Ureter (tissue), 1 donor: ENCODE results near the gene SGPP1. TPM values are rescaled to one million over a fixed set of nuclear protein-coding genes. Genes with fewer than 3 reads are reported as not detected.
"Not testable (repeated sequence)": the region's sequence is repeated elsewhere in the genome, so short reads cannot be mapped to it uniquely, and the experiment has no call there.

Experiments used
- DNase-seq: peaks from one replicate; pipeline ENCODE4 v3.0.0-alpha.2; 2020; ENCODE audit warnings: low spot score
- total RNA-seq: library from RNA; stranded (reverse); gene quantifications from one replicate; pipeline ENCODE4 v1.2.4, GENCODE V29; 2023
- donor health status: DM: yes; HTN: yes; CAD: no.

SGPP1 gene
- total RNA-seq = 14.5 TPM

GRCh38 chr14:63727736-63728728, at the start of gene SGPP1:
Gene SGPP1 (minus strand): TSS chr14:63728065. CDS start chr14:63727944, 121 bp downstream.
- peak; percentile 75 for DNase-seq

- no peak for DNase-seq
Observed at GRCh38 chr14:63777024-63777423, 49.2 kb upstream of the SGPP1 start.

DNA sequence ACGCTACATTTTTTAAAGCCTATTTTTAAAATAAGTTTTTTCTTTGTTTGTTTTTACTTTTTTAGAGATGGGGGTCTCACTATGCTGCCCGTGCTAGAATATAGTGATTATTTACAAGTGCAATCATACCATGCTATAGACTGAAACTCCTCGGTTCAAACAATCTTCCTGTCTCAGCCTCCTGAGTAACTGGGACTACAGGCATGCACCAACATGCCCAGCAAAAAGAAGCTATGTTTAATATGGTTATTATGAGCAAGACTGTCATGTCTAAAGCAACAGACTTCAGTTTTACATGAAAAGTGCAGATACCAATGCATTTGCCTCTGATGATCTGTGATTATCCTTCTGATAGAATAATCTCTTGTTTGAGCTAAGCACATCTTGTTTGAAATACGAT, 45.6 kb upstream of the SGPP1 start:
- DNase-seq = no peak

- DNase-seq = no peak
Observed at GRCh38 chr14:63770187-63770807, 42.4 kb upstream of the SGPP1 start.

DNA sequence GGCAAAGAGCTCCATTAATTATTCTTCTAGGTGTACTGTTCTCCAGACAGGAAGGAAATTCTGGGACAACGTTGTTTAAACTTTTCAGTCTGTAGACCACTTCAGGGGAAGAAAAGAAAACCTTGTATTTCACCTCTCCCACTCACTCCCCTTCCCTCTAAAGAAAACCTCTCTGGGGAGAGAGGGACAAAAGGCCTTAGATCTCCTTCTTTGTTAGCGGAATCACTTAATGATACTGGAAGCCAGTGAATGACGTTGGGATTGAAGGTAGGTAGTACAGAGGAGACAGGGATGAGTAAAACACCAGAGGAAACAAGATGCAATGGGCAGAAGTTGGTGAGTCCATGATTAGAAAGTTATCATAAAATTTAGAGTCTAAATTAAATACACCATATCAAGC, 38.7 kb upstream of the SGPP1 start:
- no peak for DNase-seq

- DNase-seq = no peak
Observed at GRCh38 chr14:63764620-63765139, 36.8 kb upstream of the SGPP1 start.

DNA sequence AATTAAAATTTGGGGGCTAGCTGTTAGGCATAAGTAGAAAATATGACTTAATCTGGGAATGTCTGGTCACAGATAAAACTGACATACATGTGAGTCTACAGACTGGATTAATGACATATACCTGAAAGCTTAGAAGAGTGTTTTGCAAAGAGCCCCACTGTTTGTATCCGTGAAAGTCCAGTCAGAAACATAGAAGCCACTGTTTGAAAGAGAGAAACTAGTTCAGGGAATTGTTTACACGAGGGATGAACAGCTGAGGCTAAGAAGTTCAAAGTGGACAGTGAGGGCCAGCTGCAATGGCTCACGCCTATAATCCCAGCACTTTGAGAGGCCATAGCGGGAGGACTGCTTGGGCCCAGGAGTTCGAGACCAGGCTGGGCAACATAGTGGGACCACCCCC, 36.2 kb upstream of the SGPP1 start:
- no peak for DNase-seq

GRCh38 chr14:63761351-63762117, 33.7 kb upstream of the SGPP1 start:
- DNase-seq = no peak

- no peak for DNase-seq
Observed at GRCh38 chr14:63760014-63760413, 32.1 kb upstream of the SGPP1 start.

GRCh38 chr14:63759456-63759855, 31.6 kb upstream of the SGPP1 start:
- no peak for DNase-seq

- DNase-seq = no peak
Observed at GRCh38 chr14:63757211-63757610, 29.3 kb upstream of the SGPP1 start.

DNA sequence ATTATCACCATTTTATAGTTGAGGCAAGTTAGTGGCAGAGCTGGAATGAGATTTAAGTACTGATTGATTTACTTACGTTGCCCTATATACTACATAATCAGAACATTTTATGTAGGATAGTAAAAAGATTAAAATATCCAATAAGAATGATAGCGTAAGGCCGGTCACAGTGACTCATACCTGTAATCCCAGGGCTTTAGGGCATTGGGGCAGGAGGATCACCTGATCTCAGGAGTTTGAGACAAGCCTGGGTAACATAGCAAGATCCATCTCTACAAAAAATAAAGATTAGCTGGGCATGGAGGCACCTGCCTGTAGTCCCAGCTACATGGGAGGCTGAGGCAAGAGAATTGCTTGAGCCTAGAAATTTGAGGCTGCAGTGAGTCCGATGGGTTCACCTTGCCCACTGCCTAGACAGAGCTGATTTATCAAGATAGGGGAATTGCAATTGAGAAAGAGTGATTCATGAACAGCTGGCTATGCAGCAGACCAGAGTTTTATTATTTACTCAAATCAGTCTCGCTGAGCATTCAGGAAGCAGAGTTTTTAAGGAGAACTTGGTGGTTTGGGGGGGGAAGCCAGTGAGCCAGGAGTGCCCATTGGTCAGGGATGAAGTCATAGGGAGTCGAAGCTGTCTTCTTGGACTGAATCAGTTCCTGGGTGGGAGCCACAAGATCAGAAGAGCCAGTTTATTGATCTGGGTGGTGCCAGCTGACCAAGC, 24.7 kb upstream of the SGPP1 start:
- peak; percentile 55 for DNase-seq

DNA sequence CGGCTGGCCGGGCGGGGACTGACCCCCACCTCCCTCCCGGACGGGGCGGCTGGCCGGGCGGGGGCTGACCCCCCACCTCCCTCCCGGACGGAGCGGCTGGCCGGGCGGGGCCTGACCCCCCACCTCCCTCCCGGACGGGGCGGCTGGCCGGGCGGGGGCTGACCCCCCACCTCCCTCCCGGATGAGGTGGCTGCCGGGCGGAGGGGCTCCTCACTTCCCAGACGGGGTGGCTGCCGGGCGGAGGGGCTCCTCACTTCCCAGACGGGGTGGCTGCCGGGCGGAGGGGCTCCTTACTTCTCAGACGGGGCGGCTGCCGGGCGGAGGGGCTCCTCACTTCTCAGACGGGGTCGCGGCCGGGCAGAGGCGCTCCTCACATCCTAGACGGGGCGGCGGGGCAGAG, 23.2 kb upstream of the SGPP1 start:
- DNase-seq = not testable (repeated sequence)

DNA sequence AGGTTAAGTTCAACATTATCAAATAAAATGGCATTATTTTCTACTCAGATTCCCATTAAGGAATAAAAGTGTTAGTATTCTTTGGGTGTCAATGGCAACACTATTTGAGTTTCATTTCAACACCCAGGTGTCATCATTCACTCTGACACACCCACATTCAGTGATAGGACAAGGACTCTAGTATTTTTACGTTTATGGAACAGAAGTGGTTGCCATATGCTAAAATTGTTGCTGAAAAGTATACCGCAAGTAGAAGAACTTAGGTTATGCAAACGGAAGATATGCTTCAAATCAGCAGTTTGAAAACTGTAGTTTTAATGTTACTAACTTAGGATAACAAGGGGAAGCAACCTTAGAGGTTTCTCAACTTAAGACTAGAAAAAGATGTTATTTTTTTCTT, 20.0 kb upstream of the SGPP1 start:
- no peak for DNase-seq

DNA sequence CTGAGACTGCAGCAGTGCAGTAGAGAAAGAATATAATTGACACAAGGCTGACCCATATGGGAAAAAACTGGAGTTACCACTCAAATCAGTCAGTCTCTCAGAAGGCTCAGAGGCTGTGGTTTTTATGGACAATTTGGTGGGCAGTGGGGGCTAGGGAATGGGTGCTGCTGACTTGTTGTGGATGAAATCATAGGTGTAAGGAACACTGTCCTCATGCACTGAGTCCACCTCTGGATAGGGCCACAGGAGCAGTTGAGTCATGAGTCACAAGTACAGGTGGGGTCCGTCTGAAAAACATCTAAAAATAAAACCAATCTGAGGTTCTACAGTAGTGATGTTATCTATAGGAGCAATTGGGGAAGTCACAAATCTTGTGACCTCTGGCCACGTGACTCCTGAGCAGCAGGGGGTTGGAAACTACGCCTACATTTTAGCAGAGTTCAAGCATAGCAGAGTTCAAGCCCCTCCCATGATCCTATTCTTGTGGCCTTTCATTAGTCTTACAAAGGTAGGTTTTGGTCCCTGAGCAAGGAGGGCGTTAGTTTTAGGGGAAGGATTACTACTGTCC, 18.1 kb upstream of the SGPP1 start:
- no peak for DNase-seq

DNA sequence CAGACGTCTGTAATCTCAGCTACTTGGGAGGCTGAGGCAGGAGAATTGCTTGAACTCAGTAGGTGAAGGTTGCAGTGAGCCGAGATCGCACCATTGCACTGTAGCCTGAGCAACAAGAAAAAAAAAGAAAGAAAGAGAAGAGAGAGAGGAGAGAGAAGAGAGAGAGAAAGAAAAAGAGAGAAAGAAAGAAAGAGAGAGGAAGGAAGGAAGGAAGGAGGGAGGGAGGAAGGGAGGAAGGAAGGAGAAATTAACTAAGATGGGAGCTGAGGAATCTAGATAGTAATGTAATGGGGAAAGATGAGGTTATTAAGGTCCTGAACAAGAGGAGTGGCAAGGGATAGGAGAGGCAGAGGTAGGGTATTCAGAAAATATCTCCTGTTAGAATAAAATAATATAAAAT, 17.4 kb upstream of the SGPP1 start:
- DNase-seq = no peak

GRCh38 chr14:63737582-63738006, 9.7 kb upstream of the SGPP1 start:
- DNase-seq = no peak

DNA sequence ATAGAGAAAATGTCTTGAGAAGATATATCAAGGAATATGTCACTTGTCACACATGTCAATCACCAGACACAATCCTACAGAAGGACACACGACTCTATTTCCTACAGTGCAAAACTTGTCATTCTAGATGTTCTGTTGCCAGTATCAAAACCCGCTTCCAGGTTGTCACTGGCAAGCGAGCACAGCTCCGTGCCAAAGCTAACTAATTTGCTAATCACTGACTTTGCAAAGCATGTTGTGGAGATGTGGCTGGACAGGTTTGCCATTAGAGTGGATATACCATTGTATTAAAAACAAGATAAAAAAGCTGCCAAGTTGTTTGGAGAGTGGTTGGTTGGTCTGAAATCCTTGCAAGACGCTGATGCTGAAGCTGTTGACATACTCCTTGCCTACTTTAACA, 7.9 kb upstream of the SGPP1 start:
- no peak for DNase-seq

- DNase-seq = no peak
Observed at GRCh38 chr14:63730659-63731058, 2.8 kb upstream of the SGPP1 start.

- peak; percentile 49 for DNase-seq
Observed at GRCh38 chr14:63727231-63727735, 582 bp downstream of the SGPP1 start.

GRCh38 chr14:63726499-63726898, 1.4 kb downstream of the SGPP1 start:
- DNase-seq = no peak
